HEK293 (cell line): ENCODE measurements around the gene CDH23.

Experiments used
- CTCF ChIA-PET: fragments of 350-600 bp; formaldehyde crosslinking; extraction: SDS; loops from one replicate; lab custom pipeline; 2021; ENCODE audit warnings: antibody characterized with exemption; lab: Yijun Ruan, JAX
- POLR2A ChIA-PET: fragments of 300-600 bp; formaldehyde crosslinking; extraction: SDS; loops from one replicate; lab custom pipeline; 2020; ENCODE audit warnings: antibody characterized with exemption, inconsistent platforms; lab: Yijun Ruan, JAX
- H3K27ac ChIP-seq: fragments of 200-500 bp; sonication (Bioruptor generic); 2 replicates; pipeline ENCODE4 v1.5.1; 2014; ENCODE audit warnings: low read depth, low read length, control low read depth, inconsistent platforms; ENCODE audit errors: extremely low read depth
- H3K36me3 ChIP-seq, 2 experiments: fragments of 200-500 bp in 1 of 2; sonication (Bioruptor generic) in 1 of 2; 1 replicate in 1 of 2; 2 replicates in 1 of 2; pipeline ENCODE4 v1.5.1; 2014 to 2017; ENCODE audit warnings: inconsistent platforms in 2 of 2, low read length in 2 of 2; ENCODE audit not compliant: control insufficient read depth in 2 of 2, insufficient read depth in 1 of 2
- H3K4me1 ChIP-seq: fragments of 200-500 bp; sonication (Bioruptor generic); 2 replicates; pipeline ENCODE4 v1.5.1; 2014; ENCODE audit warnings: mild to moderate bottlenecking, low read length, inconsistent platforms; ENCODE audit not compliant: control insufficient read depth, insufficient read depth
- H3K4me3 ChIP-seq: 2 replicates; pipeline ENCODE4 v1.5.1; 2011; ENCODE audit warnings: low read depth, mild to moderate bottlenecking, control low read depth, low read length, moderate library complexity
- H3K9me3 ChIP-seq: fragments of 200-500 bp; sonication (Bioruptor generic); 2 replicates; pipeline ENCODE4 v1.5.1; 2014; ENCODE audit warnings: low read depth, low read length, inconsistent platforms; ENCODE audit not compliant: control insufficient read depth, insufficient read depth
- GFI1B ChIP-seq: fragments of 450-650 bp; formaldehyde crosslinking; IDR thresholded peaks from 2 replicates; pipeline ENCODE4 v1.5.1; 2016; ENCODE audit warnings: missing biosample characterization, missing genetic modification characterization
- SALL2 ChIP-seq: fragments of 450-650 bp; formaldehyde crosslinking; IDR thresholded peaks from 2 replicates; pipeline ENCODE4 v1.5.0; 2017; ENCODE audit warnings: missing biosample characterization, mild to moderate bottlenecking, missing genetic modification characterization, borderline replicate concordance
- TCF7L2 ChIP-seq: IDR thresholded peaks from 2 replicates; pipeline ENCODE4 v1.6.1; 2011; ENCODE audit warnings: low read depth, mild to moderate bottlenecking, inconsistent platforms, low read length, moderate library complexity, borderline replicate concordance
- ZFP37 ChIP-seq: fragments of 450-650 bp; formaldehyde crosslinking; IDR thresholded peaks from 2 replicates; pipeline ENCODE4 v1.5.1; 2016; ENCODE audit warnings: missing biosample characterization, missing genetic modification characterization
- ZNF121 ChIP-seq: fragments of 450-650 bp; formaldehyde crosslinking; IDR thresholded peaks from 2 replicates; pipeline ENCODE4 v1.5.1; 2016; ENCODE audit warnings: missing biosample characterization, missing genetic modification characterization
- ZNF140 ChIP-seq: fragments of 450-650 bp; formaldehyde crosslinking; IDR thresholded peaks from 2 replicates; pipeline ENCODE4 v1.5.1; 2016; ENCODE audit warnings: missing biosample characterization, missing genetic modification characterization
- ZNF24 ChIP-seq: fragments of 450-650 bp; formaldehyde crosslinking; IDR thresholded peaks from 2 replicates; pipeline ENCODE4 v1.5.1; 2016; ENCODE audit warnings: missing biosample characterization, missing genetic modification characterization
- ZNF302 ChIP-seq: fragments of 450-650 bp; formaldehyde crosslinking; IDR thresholded peaks from 2 replicates; pipeline ENCODE4 v1.5.1; 2016; ENCODE audit warnings: missing biosample characterization, missing genetic modification characterization, low read depth
- ZNF324 ChIP-seq: fragments of 450-650 bp; formaldehyde crosslinking; IDR thresholded peaks from 2 replicates; pipeline ENCODE4 v1.5.1; 2016; ENCODE audit warnings: missing biosample characterization, missing genetic modification characterization
- ZNF610 ChIP-seq: fragments of 450-650 bp; formaldehyde crosslinking; IDR thresholded peaks from 2 replicates; pipeline ENCODE4 v1.5.1; 2016; ENCODE audit warnings: missing biosample characterization, missing genetic modification characterization, borderline replicate concordance
- ZNF654 ChIP-seq: fragments of 450-650 bp; formaldehyde crosslinking; IDR thresholded peaks from 2 replicates; pipeline ENCODE4 v1.5.1; 2016; ENCODE audit warnings: low read depth, missing biosample characterization, missing genetic modification characterization
- ZNF792 ChIP-seq: fragments of 450-650 bp; formaldehyde crosslinking; IDR thresholded peaks from 2 replicates; pipeline ENCODE4 v1.5.1; 2016; ENCODE audit warnings: missing biosample characterization, missing genetic modification characterization
- TF ChIP-seq, protein P1 (sequence below): fragments of 450-650 bp; formaldehyde crosslinking; IDR thresholded peaks from 2 replicates; pipeline ENCODE4 v1.5.1; 2016; ENCODE audit warnings: missing biosample characterization, missing genetic modification characterization
- TF ChIP-seq, protein P2 (sequence below): fragments of 450-650 bp; formaldehyde crosslinking; IDR thresholded peaks from 2 replicates; pipeline ENCODE4 v1.5.1; 2016; ENCODE audit warnings: missing biosample characterization, missing genetic modification characterization
- TF ChIP-seq, protein P3 (sequence below): fragments of 450-650 bp; formaldehyde crosslinking; IDR thresholded peaks from 2 replicates; pipeline ENCODE4 v1.5.1; 2016; ENCODE audit warnings: missing biosample characterization, missing genetic modification characterization
- TF ChIP-seq, protein P4 (sequence below): fragments of 450-650 bp; formaldehyde crosslinking; IDR thresholded peaks from 2 replicates; pipeline ENCODE4 v1.5.1; 2016; ENCODE audit warnings: missing biosample characterization, missing genetic modification characterization

CDH23 gene

DNA sequence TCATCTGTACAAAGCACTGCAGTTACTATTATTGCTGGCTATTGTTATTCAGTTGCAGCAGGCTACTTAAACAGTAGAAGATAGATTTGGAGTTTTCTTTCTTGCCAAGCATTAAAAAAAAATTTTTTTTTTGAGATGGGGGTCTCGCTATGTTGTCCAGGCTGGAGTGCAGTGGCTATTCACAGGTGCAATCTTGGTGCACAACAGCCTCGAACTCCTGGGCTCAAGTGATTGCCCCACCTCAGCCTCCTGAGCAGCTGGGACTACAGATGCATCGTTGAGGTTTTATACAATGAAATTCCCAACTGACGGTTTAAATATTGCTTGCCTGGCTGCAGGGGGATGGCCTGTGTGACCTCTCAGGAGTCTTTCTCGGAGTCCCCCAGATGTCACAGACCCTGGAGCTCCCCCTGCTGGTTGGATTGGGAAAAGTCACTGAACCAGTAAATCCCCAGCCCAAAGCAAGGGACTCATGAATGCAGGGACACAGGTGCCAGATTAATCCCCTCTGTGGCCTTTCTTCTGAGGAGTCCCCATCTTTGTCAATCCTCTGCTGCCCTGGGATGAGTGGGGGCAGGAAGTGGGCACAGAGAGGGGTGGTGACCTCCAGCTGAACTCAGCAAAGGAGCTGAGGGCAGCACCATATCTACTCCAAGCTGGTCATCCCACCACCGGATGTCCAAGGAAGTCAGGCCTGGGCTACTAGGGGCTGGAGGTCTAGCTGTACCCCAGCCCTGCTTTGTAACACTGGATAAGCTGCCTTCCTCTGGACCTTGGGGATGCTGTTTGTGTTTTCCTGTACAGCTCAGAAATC, 173.3 kb downstream of the CDH23 start:
- peak; percentile 95 for TF ChIP-seq ZNF121 (tag by site-specific recombination)
- TF ChIP-seq ZNF654 (tag by site-specific recombination): peak; percentile 68
- TF ChIP-seq SALL2: no peak
- TF ChIP-seq, protein P1, sequence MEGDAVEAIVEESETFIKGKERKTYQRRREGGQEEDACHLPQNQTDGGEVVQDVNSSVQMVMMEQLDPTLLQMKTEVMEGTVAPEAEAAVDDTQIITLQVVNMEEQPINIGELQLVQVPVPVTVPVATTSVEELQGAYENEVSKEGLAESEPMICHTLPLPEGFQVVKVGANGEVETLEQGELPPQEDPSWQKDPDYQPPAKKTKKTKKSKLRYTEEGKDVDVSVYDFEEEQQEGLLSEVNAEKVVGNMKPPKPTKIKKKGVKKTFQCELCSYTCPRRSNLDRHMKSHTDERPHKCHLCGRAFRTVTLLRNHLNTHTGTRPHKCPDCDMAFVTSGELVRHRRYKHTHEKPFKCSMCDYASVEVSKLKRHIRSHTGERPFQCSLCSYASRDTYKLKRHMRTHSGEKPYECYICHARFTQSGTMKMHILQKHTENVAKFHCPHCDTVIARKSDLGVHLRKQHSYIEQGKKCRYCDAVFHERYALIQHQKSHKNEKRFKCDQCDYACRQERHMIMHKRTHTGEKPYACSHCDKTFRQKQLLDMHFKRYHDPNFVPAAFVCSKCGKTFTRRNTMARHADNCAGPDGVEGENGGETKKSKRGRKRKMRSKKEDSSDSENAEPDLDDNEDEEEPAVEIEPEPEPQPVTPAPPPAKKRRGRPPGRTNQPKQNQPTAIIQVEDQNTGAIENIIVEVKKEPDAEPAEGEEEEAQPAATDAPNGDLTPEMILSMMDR (tag by site-specific recombination): peak; percentile 75
- Histone ChIP-seq H3K27ac (no peak overlapping the region), H3K4me1 (no peaks in the 10 kb centered on the region), H3K4me3 (no peak overlapping the region), H3K9me3 (no peaks in the 10 kb centered on the region), H3K36me3 (no peaks in the 10 kb centered on the region)
- ChIA-PET CTCF (interaction anchor here (0.5 to 5.8 kb wide), 54 partner anchors 8 to 255 kb away, joined by 3 to 86 read pairs (median 4); partner anchors contain the start of genes CDH23 and SLC29A3), POLR2A (no interaction called here)

DNA sequence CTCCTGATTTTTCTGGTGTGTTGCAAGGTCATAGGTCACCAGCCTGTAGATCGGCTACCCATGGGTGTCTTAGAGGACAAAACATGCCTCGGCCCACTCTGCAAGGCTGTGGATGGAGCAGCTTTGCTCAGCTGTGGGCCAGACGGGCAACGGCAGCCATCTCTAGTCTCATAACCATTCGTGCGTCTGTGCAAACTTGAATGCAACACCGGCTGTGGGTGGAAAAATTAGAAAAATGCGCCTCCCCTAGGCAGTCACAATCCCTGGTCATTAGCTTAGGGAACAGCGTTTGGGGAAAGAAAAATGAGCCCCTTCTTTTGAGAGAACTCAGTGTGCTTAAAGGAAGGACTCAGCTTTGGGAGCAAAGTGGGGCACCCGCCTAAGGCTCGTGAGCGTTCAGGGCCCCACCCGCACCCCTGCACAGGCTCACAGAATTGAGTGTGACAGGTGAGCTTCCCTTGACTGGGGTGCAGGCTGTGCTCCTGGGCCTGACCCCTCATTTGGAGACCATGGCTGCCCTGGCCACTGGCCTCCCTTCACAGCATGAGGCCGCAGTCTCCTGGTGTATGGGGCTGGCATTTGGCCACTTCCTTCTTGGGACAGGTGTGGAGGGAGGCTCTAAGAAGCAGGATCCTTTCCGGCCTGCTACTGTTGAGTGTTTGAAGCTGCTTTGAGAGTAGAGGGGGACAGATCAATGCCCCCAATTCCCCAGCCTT, 174.9 kb downstream of the CDH23 start:
- ChIA-PET POLR2A (no interaction called here), CTCF (interaction anchor here (0.6 to 5.8 kb wide), 16 partner anchors 8 to 262 kb away, joined by 3 to 86 read pairs (median 8); partner anchors contain the start of gene SLC29A3)
- Histone ChIP-seq H3K4me3 (no peak overlapping the region), H3K4me1 (no peaks in the 10 kb centered on the region), H3K9me3 (no peaks in the 10 kb centered on the region), H3K27ac (no peak overlapping the region), H3K36me3 (no peaks in the 10 kb centered on the region)
- TF ChIP-seq ZFP37 (no peak), ZNF140 (no peak), ZNF792 (no peak), ZNF302 (tag by site-specific recombination) (no peak), TCF7L2 (no peak), ZNF24 (no peak), ZNF324 (tag by site-specific recombination) (no peak), GFI1B (tag by site-specific recombination) (no peak), ZNF610 (tag by site-specific recombination) (no peak)
- TF ChIP-seq, protein P2, sequence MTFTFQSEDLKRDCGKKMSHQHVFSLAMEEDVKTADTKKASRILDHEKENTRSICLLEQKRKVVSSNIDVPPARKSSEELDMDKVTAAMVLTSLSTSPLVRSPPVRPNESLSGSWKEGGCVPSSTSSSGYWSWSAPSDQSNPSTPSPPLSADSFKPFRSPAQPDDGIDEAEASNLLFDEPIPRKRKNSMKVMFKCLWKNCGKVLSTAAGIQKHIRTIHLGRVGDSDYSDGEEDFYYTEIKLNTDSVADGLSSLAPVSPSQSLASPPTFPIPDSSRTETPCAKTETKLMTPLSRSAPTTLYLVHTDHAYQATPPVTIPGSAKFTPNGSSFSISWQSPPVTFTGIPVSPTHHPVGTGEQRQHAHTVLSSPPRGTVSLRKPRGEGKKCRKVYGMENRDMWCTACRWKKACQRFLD (tag by site-specific recombination): no peak
- TF ChIP-seq, protein P3, sequence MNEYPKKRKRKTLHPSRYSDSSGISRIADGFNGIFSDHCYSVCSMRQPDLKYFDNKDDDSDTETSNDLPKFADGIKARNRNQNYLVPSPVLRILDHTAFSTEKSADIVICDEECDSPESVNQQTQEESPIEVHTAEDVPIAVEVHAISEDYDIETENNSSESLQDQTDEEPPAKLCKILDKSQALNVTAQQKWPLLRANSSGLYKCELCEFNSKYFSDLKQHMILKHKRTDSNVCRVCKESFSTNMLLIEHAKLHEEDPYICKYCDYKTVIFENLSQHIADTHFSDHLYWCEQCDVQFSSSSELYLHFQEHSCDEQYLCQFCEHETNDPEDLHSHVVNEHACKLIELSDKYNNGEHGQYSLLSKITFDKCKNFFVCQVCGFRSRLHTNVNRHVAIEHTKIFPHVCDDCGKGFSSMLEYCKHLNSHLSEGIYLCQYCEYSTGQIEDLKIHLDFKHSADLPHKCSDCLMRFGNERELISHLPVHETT (tag by site-specific recombination): no peak
- TF ChIP-seq, protein P4, sequence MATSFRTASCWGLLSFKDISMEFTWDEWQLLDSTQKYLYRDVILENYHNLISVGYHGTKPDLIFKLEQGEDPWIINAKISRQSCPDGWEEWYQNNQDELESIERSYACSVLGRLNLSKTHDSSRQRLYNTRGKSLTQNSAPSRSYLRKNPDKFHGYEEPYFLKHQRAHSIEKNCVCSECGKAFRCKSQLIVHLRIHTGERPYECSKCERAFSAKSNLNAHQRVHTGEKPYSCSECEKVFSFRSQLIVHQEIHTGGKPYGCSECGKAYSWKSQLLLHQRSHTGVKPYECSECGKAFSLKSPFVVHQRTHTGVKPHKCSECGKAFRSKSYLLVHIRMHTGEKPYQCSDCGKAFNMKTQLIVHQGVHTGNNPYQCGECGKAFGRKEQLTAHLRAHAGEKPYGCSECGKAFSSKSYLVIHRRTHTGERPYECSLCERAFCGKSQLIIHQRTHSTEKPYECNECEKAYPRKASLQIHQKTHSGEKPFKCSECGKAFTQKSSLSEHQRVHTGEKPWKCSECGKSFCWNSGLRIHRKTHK (tag by site-specific recombination): no peak
